SJSA1 (cell line): ENCODE measurements around the gene PMEPA1. TPM values are rescaled to one million over a fixed set of nuclear protein-coding genes. Genes with fewer than 3 reads are reported as not detected.

Experiments used
- DNase-seq, 2 experiments: peaks; one replicate each; pipeline ENCODE4 v3.0.0-alpha.2; 2015 to 2020; ENCODE audit warnings: low spot score in 2 of 2, low read depth in 1 of 2
- H3K27ac ChIP-seq: fragments of 250-450 bp; sonication (Bioruptor Pico); 2 replicates; pipeline ENCODE4 v1.5.1; 2020; ENCODE audit warnings: mild to moderate bottlenecking, moderate library complexity
- H3K27me3 ChIP-seq: fragments of 250-450 bp; sonication (Bioruptor Pico); replicated peaks from 2 replicates; pipeline ENCODE4 v1.5.1; 2020; ENCODE audit warnings: mild to moderate bottlenecking, moderate library complexity
- H3K36me3 ChIP-seq: fragments of 250-450 bp; sonication (Bioruptor Pico); 2 replicates; pipeline ENCODE4 v1.5.1; 2020; ENCODE audit warnings: mild to moderate bottlenecking
- H3K4me1 ChIP-seq: fragments of 250-450 bp; sonication (Bioruptor Pico); replicated peaks from 2 replicates; pipeline ENCODE4 v1.6.1; 2021; ENCODE audit warnings: mild to moderate bottlenecking
- H3K4me3 ChIP-seq: fragments of 250-450 bp; sonication (Bioruptor Pico); 2 replicates; pipeline ENCODE4 v1.5.1; 2020; ENCODE audit warnings: mild to moderate bottlenecking
- H3K9me3 ChIP-seq: fragments of 250-450 bp; sonication (Bioruptor Pico); replicated peaks from 2 replicates; pipeline ENCODE4 v1.5.1; 2020; ENCODE audit warnings: mild to moderate bottlenecking
- total RNA-seq: library from RNA; depleted of rRNA; stranded (reverse); fragments of >200 nt; shearing (Covaris generic); gene quantifications from 2 replicates; pipeline ENCODE4 v1.2.3, GENCODE V29; 2014

Gene PMEPA1
- total RNA-seq, 1 experiment from 2014 or later, result 13.9 TPM

GRCh38 chr20:57701651-57702050 lies 8.2 kb downstream of the PMEPA1 start:
- no peaks in the 10 kb centered on the region for H3K9me3 ChIP-seq
- H3K4me3 ChIP-seq, result no peak overlapping the region
- no peak for DNase-seq
- peaks cover 22% of the 10 kb centered on the region for H3K4me1 ChIP-seq
- no peak overlapping the region for H3K27ac ChIP-seq
- no peaks in the 10 kb centered on the region for H3K27me3 ChIP-seq
- no peaks in the 10 kb centered on the region for H3K36me3 ChIP-seq

GRCh38 chr20:57701090-57701489 lies 8.7 kb downstream of the PMEPA1 start:
- no peaks in the 10 kb centered on the region for H3K27me3 ChIP-seq
- DNase-seq, result no peak
- H3K4me1 ChIP-seq, result peaks cover 22% of the 10 kb centered on the region
- no peak overlapping the region for H3K4me3 ChIP-seq
- no peaks in the 10 kb centered on the region for H3K36me3 ChIP-seq
- no peaks in the 10 kb centered on the region for H3K9me3 ChIP-seq
- H3K27ac ChIP-seq, result no peak overlapping the region

GRCh38 chr20:57699395-57699794 lies 10.4 kb downstream of the PMEPA1 start:
- Histone ChIP-seq H3K27ac (no peak overlapping the region), H3K27me3 (no peaks in the 10 kb centered on the region), H3K4me3 (no peak overlapping the region), H3K9me3 (no peaks in the 10 kb centered on the region), H3K4me1 (peaks cover 22% of the 10 kb centered on the region), H3K36me3 (no peaks in the 10 kb centered on the region)
- DNase-seq, result no peak

GRCh38 chr20:57698867-57699275 lies 10.9 kb downstream of the PMEPA1 start:
- DNase-seq, result no peak
- no peak overlapping the region for H3K4me3 ChIP-seq
- H3K4me1 ChIP-seq, result peaks cover 22% of the 10 kb centered on the region
- H3K27me3 ChIP-seq, result no peaks in the 10 kb centered on the region
- no peaks in the 10 kb centered on the region for H3K36me3 ChIP-seq
- H3K27ac ChIP-seq, result peak overlapping the region; percentile 68
- H3K9me3 ChIP-seq, result no peaks in the 10 kb centered on the region

- Histone ChIP-seq H3K27ac (peak overlapping the region; percentile 68), H3K4me1 (peaks cover 22% of the 10 kb centered on the region), H3K4me3 (no peak overlapping the region), H3K27me3 (no peaks in the 10 kb centered on the region), H3K36me3 (no peaks in the 10 kb centered on the region), H3K9me3 (no peaks in the 10 kb centered on the region)
- DNase-seq, result peak; percentile 90 to 94
Measured at GRCh38 chr20:57698116-57698866, 11.5 kb downstream of the PMEPA1 start.

GRCh38 chr20:57697543-57697942 lies 12.3 kb downstream of the PMEPA1 start:
- Histone ChIP-seq H3K27ac (peak overlapping the region; percentile 68; the same call in 1 of the 2 replicates), H3K27me3 (no peaks in the 10 kb centered on the region)
- no peak for DNase-seq

GRCh38 chr20:57696401-57696961 lies 13.3 kb downstream of the PMEPA1 start:
- H3K9me3 ChIP-seq, result no peaks in the 10 kb centered on the region
- no peaks in the 10 kb centered on the region for H3K36me3 ChIP-seq
- no peaks in the 10 kb centered on the region for H3K27me3 ChIP-seq
- no peak overlapping the region for H3K4me3 ChIP-seq
- no peak overlapping the region for H3K27ac ChIP-seq
- DNase-seq, result no peak
- peaks cover 22% of the 10 kb centered on the region for H3K4me1 ChIP-seq

More at GRCh38 chr20:57697543-57697942, 12.3 kb downstream of the PMEPA1 start:
- no peaks in the 10 kb centered on the region for H3K36me3 ChIP-seq
- no peaks in the 10 kb centered on the region for H3K9me3 ChIP-seq
- H3K4me1 ChIP-seq, result peaks cover 22% of the 10 kb centered on the region
- H3K4me3 ChIP-seq, result no peak overlapping the region

- no peak overlapping the region for H3K27ac ChIP-seq
- no peak for DNase-seq
- no peak overlapping the region for H3K4me3 ChIP-seq
- no peaks in the 10 kb centered on the region for H3K9me3 ChIP-seq
- no peaks in the 10 kb centered on the region for H3K27me3 ChIP-seq
- H3K4me1 ChIP-seq, result peaks cover 22% of the 10 kb centered on the region
- no peaks in the 10 kb centered on the region for H3K36me3 ChIP-seq
Measured at GRCh38 chr20:57695940-57696339, 13.9 kb downstream of the PMEPA1 start.

- no peak for DNase-seq
- Histone ChIP-seq H3K4me3 (no peak overlapping the region), H3K4me1 (peaks cover 22% of the 10 kb centered on the region), H3K27me3 (no peaks in the 10 kb centered on the region), H3K36me3 (no peaks in the 10 kb centered on the region), H3K27ac (no peak overlapping the region), H3K9me3 (no peaks in the 10 kb centered on the region)
Measured at GRCh38 chr20:57695012-57695411, 14.8 kb downstream of the PMEPA1 start.

GRCh38 chr20:57694481-57694880 lies 15.3 kb downstream of the PMEPA1 start:
- Histone ChIP-seq H3K27me3 (no peaks in the 10 kb centered on the region), H3K4me1 (peaks cover 20% of the 10 kb centered on the region), H3K27ac (no peak overlapping the region), H3K36me3 (no peaks in the 10 kb centered on the region), H3K9me3 (no peaks in the 10 kb centered on the region), H3K4me3 (no peak overlapping the region)
- no peak for DNase-seq

- Histone ChIP-seq H3K27ac (no peak overlapping the region), H3K4me3 (no peak overlapping the region), H3K4me1 (peaks cover 13% of the 10 kb centered on the region), H3K27me3 (no peaks in the 10 kb centered on the region), H3K36me3 (no peaks in the 10 kb centered on the region), H3K9me3 (no peaks in the 10 kb centered on the region)
- DNase-seq, result no peak
Measured at GRCh38 chr20:57693670-57694329, 16.0 kb downstream of the PMEPA1 start.

GRCh38 chr20:57693002-57693582 lies 16.7 kb downstream of the PMEPA1 start:
- no peaks in the 10 kb centered on the region for H3K9me3 ChIP-seq
- no peak overlapping the region for H3K4me3 ChIP-seq
- H3K27me3 ChIP-seq, result no peaks in the 10 kb centered on the region
- H3K36me3 ChIP-seq, result no peaks in the 10 kb centered on the region
- no peak overlapping the region for H3K27ac ChIP-seq
- H3K4me1 ChIP-seq, result peaks cover 8% of the 10 kb centered on the region
- DNase-seq, result no peak

- H3K4me3 ChIP-seq, result no peak overlapping the region
- H3K27ac ChIP-seq, result no peak overlapping the region
- H3K9me3 ChIP-seq, result no peaks in the 10 kb centered on the region
- DNase-seq, result no peak
- no peaks in the 10 kb centered on the region for H3K27me3 ChIP-seq
- H3K4me1 ChIP-seq, result peaks cover 2% of the 10 kb centered on the region
- H3K36me3 ChIP-seq, result no peaks in the 10 kb centered on the region
Measured at GRCh38 chr20:57692393-57692792, 17.4 kb downstream of the PMEPA1 start.

- Histone ChIP-seq H3K27ac (no peak overlapping the region), H3K27me3 (no peaks in the 10 kb centered on the region), H3K9me3 (no peaks in the 10 kb centered on the region), H3K36me3 (no peaks in the 10 kb centered on the region), H3K4me1 (no peaks in the 10 kb centered on the region), H3K4me3 (no peak overlapping the region)
- no peak for DNase-seq
Measured at GRCh38 chr20:57691699-57692098, 18.1 kb downstream of the PMEPA1 start.
